ENCODE results near the gene P2RX6.

DNA sequence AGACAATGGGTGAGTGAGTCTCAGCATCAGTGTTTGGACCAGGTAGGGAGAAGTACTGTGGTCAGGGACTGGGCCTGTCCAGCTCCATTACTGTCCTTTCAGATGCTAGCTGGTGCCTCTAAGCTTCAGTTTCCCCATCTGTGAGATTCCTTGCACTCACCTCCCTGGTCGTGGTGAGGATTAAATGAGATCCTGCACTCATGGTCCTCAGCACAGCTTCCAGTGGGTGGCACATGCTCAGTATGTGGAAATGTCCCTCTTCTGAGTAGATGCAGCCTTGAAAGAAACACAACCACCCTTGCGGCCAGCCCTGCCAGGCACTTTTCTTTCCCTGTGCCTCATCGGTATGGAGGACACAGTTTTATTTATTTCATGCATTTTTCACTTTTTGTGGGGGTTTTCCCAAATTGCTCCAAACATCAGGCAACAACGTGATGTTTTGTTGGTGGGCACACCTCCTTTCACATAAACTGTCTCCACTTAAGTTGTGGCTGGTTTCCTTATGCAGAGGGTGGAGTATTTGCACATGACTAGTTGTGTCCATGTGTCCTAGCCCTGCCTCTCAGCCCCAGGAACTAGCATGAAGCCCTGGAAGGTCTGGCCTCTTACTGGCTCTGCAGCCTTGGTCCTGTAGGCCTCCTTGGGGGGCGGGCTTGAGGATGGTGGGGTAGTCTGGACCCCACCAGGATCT lies 31.7 kb upstream of the P2RX6 start:
- TF ChIP-seq, protein P1, sequence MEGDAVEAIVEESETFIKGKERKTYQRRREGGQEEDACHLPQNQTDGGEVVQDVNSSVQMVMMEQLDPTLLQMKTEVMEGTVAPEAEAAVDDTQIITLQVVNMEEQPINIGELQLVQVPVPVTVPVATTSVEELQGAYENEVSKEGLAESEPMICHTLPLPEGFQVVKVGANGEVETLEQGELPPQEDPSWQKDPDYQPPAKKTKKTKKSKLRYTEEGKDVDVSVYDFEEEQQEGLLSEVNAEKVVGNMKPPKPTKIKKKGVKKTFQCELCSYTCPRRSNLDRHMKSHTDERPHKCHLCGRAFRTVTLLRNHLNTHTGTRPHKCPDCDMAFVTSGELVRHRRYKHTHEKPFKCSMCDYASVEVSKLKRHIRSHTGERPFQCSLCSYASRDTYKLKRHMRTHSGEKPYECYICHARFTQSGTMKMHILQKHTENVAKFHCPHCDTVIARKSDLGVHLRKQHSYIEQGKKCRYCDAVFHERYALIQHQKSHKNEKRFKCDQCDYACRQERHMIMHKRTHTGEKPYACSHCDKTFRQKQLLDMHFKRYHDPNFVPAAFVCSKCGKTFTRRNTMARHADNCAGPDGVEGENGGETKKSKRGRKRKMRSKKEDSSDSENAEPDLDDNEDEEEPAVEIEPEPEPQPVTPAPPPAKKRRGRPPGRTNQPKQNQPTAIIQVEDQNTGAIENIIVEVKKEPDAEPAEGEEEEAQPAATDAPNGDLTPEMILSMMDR (IDR thresholded peaks at IDR 0.05): no peak
- TF ChIP-seq POLR2A (IDR thresholded peaks at IDR 0.05): no peak

Data from right lobe of liver (tissue), 4 donors.